Stimulated activated CD4-positive, alpha-beta T cell treated with anti-CD3 and anti-CD28 coated beads, Interleukin-12 subunit alpha, Interleukin-12 subunit beta, amount 100 ng/mL, for 48 hours (primary cell): ENCODE data around the gene TAP1.
A peak's percentile ranks its signal among the peaks of the same experiment; 100 is the strongest.
"Not testable (repeated sequence)": the region's sequence is repeated elsewhere in the genome, so short reads cannot be mapped to it uniquely, and the experiment has no call there.

Source experiments
- DNase-seq, 3 donors: peaks; one replicate each; pipeline ENCODE4 v3.0.0-alpha.2; 2020; ENCODE audit warnings: low read depth in 2 of 3, low spot score in 1 of 3

TAP1 gene

GRCh38 chr6:32853541-32854375 is at the start of gene TAP1, which contains the start of gene PSMB9:
Gene TAP1, minus strand, starts transcription at chr6:32853704. Its CDS starts 68 bp downstream, at chr6:32853636.
Gene PSMB9, plus strand, starts transcription at chr6:32854192. Its CDS starts 38 bp downstream, at chr6:32854230.
- DNase-seq, result peak; percentile 93 to 96 (median 94)

DNA sequence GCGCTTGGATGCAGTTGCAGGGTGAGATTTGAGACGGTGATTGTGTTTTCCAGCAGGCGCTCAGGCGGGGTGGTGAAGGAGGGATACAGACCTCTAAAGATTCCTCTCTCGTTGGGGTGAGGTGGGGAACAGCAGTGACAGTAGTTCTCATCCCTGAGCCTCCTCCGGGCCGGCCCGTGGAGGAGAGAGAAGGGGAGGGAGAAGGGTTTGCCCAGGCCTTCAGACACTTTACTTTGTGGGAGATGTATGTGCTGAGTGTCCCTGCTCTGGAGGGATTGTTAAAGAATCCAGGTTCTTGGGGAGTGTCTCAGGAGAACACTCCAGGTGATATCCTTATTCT is 41.5 kb upstream of the TAP1 start:
- DNase-seq, result no peak

GRCh38 chr6:32894085-32895005 is 40.8 kb upstream of the TAP1 start:
- peak; percentile 91 to 99 (median 92) for DNase-seq

DNA sequence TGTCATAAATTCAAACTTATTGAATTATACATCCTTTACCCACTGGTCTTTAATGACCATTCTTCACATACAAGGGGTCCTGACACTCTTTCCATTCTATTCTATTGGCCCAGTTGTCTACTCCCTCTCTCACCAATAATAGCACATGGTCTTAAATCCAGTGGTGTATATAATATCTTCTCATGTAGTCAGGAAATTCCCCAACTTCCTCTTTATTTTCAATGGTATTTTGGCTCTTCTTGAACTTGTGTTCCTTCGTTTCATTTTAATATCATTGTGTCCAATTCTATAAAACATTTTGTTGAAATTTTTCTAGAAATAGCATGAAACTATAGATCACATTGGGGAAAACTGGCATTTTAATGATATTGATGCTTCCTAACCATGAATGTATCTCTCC is 37.3 kb upstream of the TAP1 start:
- DNase-seq, result no peak

DNA sequence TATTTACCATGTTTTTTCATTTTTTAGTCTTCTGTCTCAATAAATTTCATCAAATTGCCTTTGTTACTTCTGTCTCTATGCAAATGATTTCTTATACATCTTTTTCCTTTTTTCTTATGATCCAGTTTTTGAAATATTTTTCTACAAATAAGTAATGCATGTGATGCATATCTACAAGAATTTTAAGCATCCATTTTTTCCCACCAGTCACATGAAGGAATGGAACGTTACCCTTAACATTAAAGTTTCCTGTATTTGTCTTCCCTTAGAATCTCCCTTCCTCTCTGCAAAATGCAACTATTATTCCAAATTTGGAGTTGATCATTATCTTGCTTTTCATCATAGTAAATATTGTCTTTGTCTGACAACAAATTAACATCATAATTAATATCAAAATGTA is 36.0 kb upstream of the TAP1 start:
- DNase-seq, result no peak

- no peak for DNase-seq
Observed at GRCh38 chr6:32888576-32888975, 35.1 kb upstream of the TAP1 start.

GRCh38 chr6:32887616-32888015 is 34.1 kb upstream of the TAP1 start:
- no peak for DNase-seq

- no peak for DNase-seq
Observed at GRCh38 chr6:32886681-32887383, 33.3 kb upstream of the TAP1 start.

DNA sequence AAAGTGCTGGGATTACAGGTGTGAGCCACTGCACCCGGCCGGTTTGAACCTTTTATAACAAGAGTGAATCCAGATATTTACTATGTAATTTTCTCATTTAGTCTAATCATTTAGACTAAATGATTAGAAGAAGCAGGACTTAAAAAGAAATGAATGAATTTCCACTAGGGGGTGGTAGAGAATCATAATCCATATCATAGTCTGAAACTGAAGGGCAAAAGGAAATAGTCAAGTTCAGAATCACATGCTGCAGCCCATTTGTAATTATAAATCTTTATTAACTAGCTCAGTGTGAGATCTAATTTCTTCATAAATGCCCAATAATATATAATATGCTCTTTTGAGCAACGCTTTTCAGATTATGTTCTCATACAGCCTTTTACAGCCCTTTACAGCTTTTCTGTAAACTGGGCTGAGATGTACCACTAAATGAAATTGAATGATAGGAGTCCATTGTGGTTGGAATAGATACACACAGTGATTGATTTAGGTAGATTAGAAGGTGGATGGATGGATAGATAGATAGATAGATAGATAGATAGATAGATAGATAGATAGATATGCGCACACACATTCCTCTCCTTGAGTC is 32.3 kb upstream of the TAP1 start:
- no peak for DNase-seq

GRCh38 chr6:32883789-32884188 is 30.3 kb upstream of the TAP1 start:
- DNase-seq, result no peak

- no peak for DNase-seq
Observed at GRCh38 chr6:32882879-32883250, 29.4 kb upstream of the TAP1 start.

DNA sequence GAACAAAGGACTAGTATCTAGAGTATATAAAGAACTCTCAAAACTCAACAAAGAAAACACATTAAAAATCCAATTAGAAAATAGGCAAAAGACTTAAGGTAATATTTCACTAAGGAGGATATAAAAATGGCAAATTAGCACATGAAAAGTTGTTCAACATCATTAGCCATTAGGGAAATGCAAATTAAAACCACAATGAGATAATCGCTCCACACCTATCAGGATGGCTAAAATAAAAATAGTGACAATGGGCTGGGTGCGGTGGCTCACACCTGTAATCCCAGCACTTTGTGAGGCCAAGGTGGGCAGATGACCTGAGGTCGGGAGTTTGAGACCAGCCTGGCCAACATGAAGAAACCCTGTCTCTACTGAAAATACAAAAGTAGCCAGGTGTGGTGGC is 27.5 kb upstream of the TAP1 start:
- DNase-seq, result not testable (repeated sequence)

DNA sequence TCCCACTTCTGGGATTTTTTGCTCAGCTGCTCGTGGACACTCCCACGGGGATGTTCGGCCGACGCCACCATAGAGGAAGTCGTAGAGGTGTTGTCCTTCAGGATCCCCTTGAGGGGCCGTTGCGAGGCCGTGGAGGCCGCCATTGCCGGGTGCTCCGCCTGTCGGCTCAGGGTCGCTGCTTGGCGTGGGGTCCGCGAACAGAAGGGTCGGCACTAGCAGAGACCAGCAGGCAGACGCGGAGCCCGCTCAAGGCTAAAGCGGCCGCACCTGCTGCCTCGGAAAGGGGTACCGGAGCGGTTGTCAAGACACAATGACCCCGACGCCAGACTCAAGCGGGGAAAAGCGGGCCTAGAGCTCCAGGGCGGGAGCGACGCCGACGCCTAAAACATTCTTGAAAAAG is 26.2 kb upstream of the TAP1 start:
- no peak for DNase-seq

DNA sequence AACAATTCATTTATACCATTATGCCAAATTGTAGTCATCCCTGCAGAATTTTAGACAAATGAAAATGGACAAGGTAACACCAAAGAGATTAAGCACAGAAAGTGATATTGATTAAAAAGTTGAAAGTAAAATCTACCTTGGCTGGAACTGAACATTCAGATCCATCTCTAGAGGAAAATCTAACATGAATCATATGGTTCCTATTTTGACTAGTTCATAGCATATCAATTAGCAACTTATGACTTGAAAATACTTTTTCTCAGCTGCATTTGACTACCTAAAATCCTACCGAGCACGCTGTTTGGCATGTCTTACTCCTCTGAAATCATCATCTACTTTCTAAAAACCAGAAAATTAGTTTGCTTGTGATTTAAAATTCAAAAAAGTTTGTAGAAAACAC is 23.1 kb upstream of the TAP1 start:
- DNase-seq, result no peak

- not testable (repeated sequence) for DNase-seq
Observed at GRCh38 chr6:32873947-32874346, 20.4 kb upstream of the TAP1 start.

DNA sequence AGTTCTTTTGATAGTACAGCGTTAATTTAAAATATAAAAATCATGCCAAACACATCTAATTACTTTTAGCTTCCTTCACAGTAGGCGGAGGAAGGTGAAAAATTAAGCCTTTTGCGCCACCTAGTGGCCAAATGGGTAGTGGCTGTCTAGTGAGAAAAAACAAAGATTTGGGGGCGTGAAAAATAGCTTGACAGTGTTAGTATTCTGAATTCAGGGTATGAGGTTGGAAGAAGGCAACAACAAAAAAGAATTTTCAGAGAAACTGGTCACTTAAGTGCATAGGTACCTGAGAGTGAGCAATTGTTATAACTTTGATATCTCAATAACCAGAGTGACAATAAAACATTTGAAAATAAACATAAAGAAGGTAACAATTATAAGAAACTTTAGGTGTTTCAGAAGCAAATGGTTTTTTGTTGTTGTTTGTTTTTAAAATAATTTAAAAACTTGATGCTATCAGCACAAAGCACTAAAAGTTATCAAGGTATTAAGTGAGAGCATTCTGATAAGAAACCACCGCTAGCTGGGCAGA is 14.8 kb upstream of the TAP1 start:
- peak; percentile 71 to 92 (median 78) for DNase-seq

DNA sequence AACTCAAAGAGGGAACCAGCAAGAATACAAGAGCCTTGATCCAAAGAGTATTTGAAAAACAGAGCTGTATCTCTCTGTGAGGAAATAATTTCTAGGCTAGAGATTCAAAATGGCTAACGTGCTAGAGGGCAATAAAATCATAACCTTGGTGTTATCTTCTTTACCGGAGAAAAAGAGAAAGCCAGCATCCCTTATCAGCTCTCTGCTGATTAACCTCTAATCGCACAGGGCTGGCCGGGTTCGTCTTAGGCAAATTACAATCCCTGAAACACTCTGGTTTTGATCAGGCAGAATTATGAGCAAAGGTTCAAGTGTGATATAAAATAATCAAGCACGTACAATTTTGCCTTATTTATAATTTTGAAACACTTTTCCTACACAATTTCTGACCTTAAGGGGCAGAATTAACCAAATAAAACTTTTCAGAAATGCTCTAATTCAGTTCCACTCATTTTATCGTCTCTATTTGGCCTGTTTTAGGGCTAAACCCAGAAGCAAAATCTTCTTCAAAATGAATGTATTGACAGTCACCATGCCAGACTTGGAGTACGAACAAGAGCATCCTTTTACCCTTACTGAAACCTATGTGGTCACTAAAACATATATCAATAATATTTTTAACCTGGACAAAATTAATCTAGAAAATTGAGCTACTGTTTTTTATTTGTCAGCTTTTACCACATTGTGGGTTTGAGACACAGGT is 14.2 kb upstream of the TAP1 start:
- DNase-seq, result no peak

GRCh38 chr6:32867022-32867477 is 13.5 kb upstream of the TAP1 start:
- DNase-seq, result no peak

DNA sequence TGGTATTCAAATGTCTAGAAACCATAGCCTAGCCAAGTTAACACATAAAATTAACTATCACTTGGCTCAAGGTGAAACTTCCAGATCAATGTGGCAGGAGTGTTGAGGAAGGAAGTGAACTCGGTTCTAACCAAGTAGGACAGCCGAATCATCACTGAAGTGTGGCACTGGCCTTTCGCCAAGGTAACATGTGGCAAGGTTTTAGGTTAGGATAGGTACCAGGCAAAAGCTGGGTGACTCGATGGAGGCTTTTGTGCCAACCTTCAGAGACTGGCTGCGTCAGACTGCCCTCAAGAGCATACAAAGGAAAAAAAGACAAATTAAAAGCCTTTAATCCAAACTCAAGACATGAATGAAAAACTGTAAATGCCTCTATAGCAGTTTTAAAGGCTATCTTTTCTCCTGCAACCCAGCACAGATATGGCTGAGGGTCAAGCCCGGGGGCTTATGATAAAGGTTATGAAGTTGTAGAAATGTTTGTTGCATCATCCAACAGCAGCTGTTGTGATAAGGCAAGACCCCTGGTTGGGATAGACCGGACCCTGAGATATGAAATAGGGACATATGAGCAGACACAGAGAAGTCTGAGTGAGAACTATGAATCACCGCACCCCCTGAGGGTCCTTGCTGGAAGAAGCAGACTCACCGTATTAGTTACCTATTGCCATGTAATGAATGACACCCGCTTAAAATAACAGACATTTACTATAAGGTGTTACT is 12.4 kb upstream of the TAP1 start:
- no peak for DNase-seq
